ENCODE measurements around the gene DAD1.

- no peak for TF ChIP-seq CTCF (IDR thresholded peaks at IDR 0.05; ENCODE audit: low read length)
- no peak for TF ChIP-seq EZH2 (IDR thresholded peaks at IDR 0.05; ENCODE audit: borderline replicate concordance, low read length)
Observed at GRCh38 chr14:22566845-22567244, 22.2 kb downstream of the DAD1 start.

All from OCI-LY1 (cell line).